ENCODE measurements around the gene SLPI. TPM values are rescaled to one million over a fixed set of nuclear protein-coding genes. Genes with fewer than 3 reads are reported as not detected.

The SLPI gene
- total and polyA plus RNA-seq, 2 of the 13 experiments (the other 11 are each of a cell fraction or from before 2014, with no cell fraction given) = 0.13 TPM; not detected in 1

GRCh38 chr20:45282700-45283550 lies 28.6 kb upstream of the SLPI start (continued):
- TF ChIP-seq ZNF646 (CRISPR knock-in tag; IDR thresholded peaks at IDR 0.05) = peak; percentile 80
- TF ChIP-seq ZNF280D (CRISPR knock-in tag; IDR thresholded peaks at IDR 0.05) = no peak
